LHCN-M2 (cell line): ENCODE data around the gene IL18R1. TPM values are rescaled to one million over a fixed set of nuclear protein-coding genes. Genes with fewer than 3 reads are reported as not detected.
"Not testable (repeated sequence)": the region's sequence is repeated elsewhere in the genome, so short reads cannot be mapped to it uniquely, and the experiment has no call there.

Source experiments
- DNase-seq: peaks from one replicate; pipeline ENCODE4 v3.0.0-alpha.2; 2012; ENCODE audit warnings: low read depth
- polyA plus RNA-seq: library from polyadenylated mRNA; unstranded; fragments of >200 nt; gene quantifications from one replicate; pipeline ENCODE4 v1.2.1, GENCODE V29; 2012; ENCODE audit warnings: missing spikeins
- total RNA-seq: library from RNA; depleted of rRNA; stranded (reverse); fragments of >200 nt; gene quantifications from 2 replicates; pipeline ENCODE4 v1.2.3, GENCODE V29; 2014; rRNA removed

Gene IL18R1
- total RNA-seq = 0.06 TPM in 1 of 2 replicates, not detected in the other
- not detected for polyA plus RNA-seq

DNA sequence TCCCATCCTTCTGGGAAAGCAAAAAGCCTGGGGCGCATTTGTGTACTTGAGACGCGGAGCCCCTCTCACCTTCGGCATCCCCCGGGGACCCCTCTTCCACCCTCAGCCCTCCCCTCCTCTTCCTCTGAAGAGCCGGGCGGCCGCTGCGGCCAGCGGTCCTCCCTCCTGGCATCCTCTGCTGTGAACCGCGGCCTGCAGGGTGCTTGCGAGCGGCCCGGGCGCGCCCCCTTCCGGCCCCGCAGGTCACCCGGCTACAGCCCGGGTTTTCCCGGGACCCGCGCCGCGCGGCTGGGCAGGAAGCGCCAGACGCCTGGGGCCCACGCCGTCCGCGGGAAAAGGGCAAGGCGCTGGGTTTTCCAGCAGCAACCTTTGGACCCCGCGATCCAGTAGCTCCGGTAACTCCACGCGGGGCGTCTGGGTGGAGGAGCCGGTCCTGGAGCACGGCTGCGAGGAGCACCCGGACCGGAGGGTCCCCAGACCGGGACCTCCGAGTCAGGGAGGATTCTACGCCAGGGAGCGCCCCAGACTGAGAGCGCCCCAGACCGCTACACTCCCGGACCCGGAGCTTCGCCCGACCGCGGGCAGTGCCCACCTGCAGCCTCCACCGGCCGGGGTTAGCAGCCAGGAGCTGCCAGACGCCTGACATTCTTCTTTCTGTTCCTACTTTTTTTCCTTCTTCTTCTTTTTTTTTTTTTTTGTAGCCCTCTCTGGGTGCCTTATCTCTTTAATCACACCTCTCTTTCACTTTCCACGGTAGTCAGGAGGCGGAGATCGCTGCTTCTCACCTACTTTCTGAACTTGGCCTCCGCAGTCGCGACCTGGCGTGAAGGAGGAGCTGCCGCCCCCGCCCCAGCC is at the start of gene IL18R1:
IL18R1 (plus strand) TSS at position 271 of the 855 bp plus-strand sequence. CDS start 6,865 bp downstream, outside the sequence.
- peak; percentile 56 for DNase-seq

DNA sequence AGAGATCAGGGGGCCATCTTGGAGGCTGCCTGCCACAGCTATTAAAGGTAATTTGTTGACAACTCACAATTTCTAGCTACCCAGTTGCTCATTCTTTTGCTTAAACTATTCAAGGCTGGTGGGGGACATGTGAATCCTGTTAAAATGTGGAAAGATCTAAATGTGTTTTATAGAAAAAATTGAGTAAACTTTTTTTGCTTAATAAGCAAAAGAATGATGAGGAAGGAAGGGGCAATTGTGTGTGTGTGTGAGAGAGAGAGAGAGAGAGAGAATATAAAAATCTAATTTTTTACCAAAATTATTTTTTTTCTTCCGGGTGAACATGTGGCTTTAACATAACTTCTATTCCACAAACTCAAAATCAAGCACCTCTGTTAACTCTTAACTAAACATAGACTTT is 49.5 kb upstream of the IL18R1 start:
- DNase-seq = no peak

DNA sequence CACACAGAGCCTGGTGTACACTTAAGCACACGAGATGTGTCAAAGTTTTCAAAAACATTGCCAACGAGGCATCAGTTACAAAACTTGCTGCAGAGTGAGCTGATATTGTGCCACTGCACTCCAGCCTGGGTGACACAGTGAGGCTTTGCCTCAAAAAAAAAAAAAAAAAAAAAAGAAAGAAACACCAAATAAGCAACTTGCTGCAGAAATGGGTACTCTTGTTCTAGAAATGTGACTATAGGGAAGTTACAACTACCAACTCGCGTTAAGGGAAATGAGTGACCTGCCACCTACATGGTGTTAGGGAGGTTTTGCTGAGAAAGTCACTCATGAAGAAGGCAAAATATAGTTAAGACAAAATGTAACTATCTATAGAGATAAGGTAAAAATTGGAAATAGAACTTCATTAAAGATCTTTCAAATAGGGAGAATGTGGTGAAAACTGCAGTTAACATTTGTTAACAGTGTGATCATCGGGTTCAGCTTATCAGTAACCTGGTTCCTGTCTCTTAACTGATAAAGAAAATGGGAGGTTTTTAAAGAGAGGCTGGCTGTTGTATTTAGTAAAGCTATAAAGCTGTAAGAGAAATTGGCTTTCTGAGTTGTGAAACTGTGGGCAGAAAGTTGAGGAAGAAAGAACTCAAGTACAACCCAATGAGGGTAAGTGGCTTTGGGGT is 44.5 kb upstream of the IL18R1 start, which contains the start of gene IL1RL1:
IL1RL1 (plus strand) TSS at position 600 of the 677 bp plus-strand sequence. CDS start 26,702 bp downstream, outside the sequence.
- DNase-seq = no peak

DNA sequence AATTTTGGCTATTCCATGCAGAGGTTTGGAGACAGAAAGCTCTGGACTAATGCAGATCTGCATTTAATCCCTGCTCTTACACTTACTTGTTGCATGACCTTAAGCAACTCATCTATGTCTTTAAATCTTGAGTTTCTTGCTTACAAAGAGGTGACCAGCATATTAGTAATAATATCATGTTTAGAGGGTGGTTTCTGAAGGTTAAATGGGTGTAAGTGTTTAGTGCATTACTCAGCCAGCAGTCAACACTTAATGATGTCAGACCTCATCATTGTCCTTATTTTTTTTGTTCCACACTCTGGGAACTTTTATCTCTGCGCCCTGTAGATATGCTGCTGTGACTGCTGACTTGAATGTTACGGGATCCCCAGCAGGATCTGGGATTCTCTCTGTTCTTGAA is 42.6 kb upstream of the IL18R1 start:
- peak; percentile 74 for DNase-seq

- no peak for DNase-seq
Measured at GRCh38 chr2:102313471-102313870, 42.1 kb upstream of the IL18R1 start.

DNA sequence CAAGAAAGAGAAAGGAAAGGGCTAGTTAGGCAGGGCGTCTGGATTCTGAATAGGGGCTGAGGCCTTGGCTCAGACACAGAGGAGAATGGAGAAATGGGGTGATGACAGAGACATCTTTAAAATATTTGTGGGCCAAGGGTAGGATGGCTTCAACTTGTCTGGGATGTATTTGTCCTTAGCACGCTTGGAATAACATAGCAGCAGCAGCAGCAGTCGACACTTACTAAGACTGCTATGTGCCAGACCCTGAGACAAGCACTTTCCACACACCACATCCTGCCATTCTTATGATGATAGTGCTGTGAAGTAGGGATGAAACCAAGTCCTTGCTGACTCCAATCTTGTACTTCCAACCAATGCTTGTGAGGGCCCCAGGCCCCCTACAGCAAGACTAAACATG is 41.6 kb upstream of the IL18R1 start:
- no peak for DNase-seq

DNA sequence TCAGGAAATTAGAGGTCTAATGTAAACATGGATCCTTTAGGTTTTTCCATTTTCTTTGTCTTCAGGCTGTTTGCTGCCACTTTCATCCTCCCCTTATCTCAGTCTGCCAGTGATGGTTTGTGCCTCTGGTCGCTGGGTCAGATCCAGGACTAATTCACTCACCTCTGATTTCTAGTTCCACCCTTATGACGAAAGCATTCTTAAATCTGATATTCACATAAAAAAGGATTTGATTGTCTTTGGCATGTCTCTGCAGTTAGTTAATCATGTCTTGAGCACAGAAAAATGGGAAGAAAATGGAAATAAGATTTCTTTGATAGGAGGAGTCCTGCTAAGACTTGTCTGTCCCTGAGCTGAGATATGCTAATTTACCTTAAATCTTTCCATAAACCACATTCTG is 39.7 kb upstream of the IL18R1 start:
- no peak for DNase-seq

- no peak for DNase-seq
Measured at GRCh38 chr2:102317715-102318114, 37.9 kb upstream of the IL18R1 start.

DNA sequence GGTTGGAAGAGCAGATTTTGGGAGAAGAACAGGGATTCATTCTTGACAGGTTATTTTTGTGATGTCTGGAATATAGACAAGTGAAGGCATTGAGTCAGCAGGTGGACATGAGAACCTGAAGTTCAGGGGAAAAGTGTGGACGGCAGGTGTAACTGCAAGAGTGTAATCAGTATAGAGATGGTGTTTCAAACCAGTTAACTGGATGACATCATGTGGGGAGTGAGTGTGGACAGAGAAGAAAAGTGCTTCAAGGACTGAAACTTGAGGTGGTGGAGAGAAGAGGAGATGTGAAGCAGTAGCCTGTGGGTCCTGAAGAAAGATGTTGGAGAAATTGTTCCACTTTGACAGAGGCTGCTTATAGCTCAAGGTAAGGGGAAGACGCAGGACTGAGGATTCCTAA is 37.2 kb upstream of the IL18R1 start:
- DNase-seq = no peak

DNA sequence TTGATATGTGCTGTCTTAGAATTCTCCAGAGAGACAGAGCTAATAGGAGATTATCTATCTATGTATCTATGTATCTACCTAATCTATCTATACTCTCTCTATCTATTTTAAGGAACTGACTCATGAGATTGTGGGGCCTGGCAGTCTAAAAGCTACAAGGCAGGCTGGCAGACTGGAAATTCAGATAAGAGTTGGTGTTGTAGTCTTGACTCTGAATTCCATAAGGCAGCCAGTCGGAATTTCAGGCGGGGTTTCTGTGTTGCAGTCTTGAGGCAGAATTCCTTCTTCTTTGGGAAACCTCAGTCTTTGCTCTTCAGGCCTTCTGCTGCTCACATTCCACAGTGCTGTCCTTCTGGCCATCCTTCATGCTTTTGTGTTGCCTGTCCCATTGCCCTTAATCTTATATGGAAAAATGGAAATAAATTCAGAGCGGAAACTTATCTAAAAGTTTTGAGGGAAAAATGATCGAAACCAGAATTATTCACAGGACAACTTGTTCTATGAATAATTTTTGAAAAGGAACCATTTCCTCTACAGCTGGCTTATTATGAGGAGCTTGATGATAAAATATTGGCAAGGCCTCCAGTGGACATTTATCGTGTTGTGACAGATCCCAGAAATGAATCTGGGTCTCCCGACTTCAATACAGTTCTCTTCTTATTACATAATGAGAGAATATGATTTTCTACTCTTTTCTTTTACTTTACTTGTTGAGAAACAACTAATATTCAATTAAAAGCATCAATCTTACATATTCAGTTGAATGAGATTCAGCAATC is 33.5 kb upstream of the IL18R1 start:
- no peak for DNase-seq

- DNase-seq = not testable (repeated sequence)
Measured at GRCh38 chr2:102324914-102325313, 30.7 kb upstream of the IL18R1 start.

- DNase-seq = no peak
Measured at GRCh38 chr2:102331311-102331980, 24.1 kb upstream of the IL18R1 start.

- no peak for DNase-seq
Measured at GRCh38 chr2:102334486-102334885, 21.1 kb upstream of the IL18R1 start.

- DNase-seq = no peak
Measured at GRCh38 chr2:102335871-102336366, 19.7 kb upstream of the IL18R1 start.

DNA sequence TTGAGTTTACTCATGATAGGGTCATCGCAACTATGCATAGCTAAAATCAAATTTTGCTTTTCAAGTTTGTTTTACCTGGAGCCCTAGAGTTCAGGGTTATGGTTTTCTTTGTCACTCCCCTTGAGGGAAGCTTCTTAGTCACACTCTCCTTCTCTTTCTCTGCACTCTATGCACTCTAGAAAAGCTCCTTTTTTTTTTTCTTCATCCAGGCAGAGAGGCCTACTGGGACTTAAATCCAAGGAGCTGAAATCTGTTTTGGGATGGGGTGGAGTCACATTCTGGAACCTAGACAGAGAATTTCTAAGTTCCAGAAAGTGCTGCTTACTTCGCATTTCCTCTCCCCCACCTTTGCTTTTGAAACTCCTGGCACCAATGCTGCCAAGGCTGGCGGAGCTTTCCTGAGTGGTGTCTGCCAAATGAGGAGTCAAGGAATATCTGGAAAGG is 19.1 kb upstream of the IL18R1 start:
- no peak for DNase-seq

- peak; percentile 54 for DNase-seq
Measured at GRCh38 chr2:102337012-102337411, 18.6 kb upstream of the IL18R1 start.

- peak; percentile 12 for DNase-seq
Measured at GRCh38 chr2:102337481-102338386, 17.9 kb upstream of the IL18R1 start.

- DNase-seq = no peak
Measured at GRCh38 chr2:102340778-102341177, 14.8 kb upstream of the IL18R1 start.

- no peak for DNase-seq
Measured at GRCh38 chr2:102342888-102343287, 12.7 kb upstream of the IL18R1 start.

GRCh38 chr2:102344397-102344796 is 11.2 kb upstream of the IL18R1 start:
- no peak for DNase-seq
